Endothelial cell of umbilical vein (primary cell): Measurements from ENCODE around the gene CA6. TPM values are rescaled to one million over a fixed set of nuclear protein-coding genes. Genes with fewer than 3 reads are reported as not detected.

Experiments
- BruUV-seq: library from RNA; stranded (reverse); fragments of 400-500 nt; replicated peaks from 2 replicates; lab custom pipeline; 2021; lab: Mats Ljungman, UMichigan
- CTCF ChIA-PET: fragments of 300-600, 350-600 bp; sonication (Branson Sonifier 250); formaldehyde crosslinking; loops from one replicate; lab custom pipeline; 2021; ENCODE audit warnings: antibody characterized with exemption, inconsistent platforms; lab: Charles Lee
- POLR2A ChIA-PET: fragments of 300-600, 350-600 bp; sonication (Branson Sonifier 250); formaldehyde crosslinking; loops from one replicate; lab custom pipeline; 2021; ENCODE audit warnings: antibody characterized with exemption, inconsistent platforms; lab: Charles Lee
- DNase-seq: peaks from one replicate; pipeline ENCODE4 v3.0.0-alpha.2; 2011; ENCODE audit warnings: low read depth, low spot score
- FAIRE-seq: peaks from 2 replicates; lab custom pipeline; 2011; peaks lifted over from hg19 to GRCh38; lab: Jason Lieb, UNC
- H2AFZ ChIP-seq: 2 replicates; pipeline ENCODE4 v1.6.0; 2012; ENCODE audit warnings: low read depth, low read length, control low read depth, inconsistent platforms
- H3K27ac ChIP-seq: 2 replicates; pipeline ENCODE4 v1.5.1; 2011; ENCODE audit warnings: low read depth, mild to moderate bottlenecking, control low read depth, low read length, moderate library complexity; ENCODE audit not compliant: insufficient read depth
- H3K27me3 ChIP-seq, 2 experiments: 2 replicates each; pipeline versions ENCODE4 v1.6.0 to v1.6.1; 2011; ENCODE audit warnings: low read length in 2 of 2, mixed read lengths in 1 of 2; ENCODE audit not compliant: control insufficient read depth in 2 of 2, insufficient read depth in 2 of 2
- H3K36me3 ChIP-seq, 2 experiments: 2 replicates in 1 of 2; 3 replicates in 1 of 2; pipeline ENCODE4 v1.5.1; 2011; ENCODE audit warnings: low read length in 2 of 2, mild to moderate bottlenecking in 1 of 2, moderate library complexity in 1 of 2; ENCODE audit not compliant: control insufficient read depth in 2 of 2, insufficient read depth in 2 of 2; ENCODE audit errors: extremely low read depth in 1 of 2
- H3K4me1 ChIP-seq: 3 replicates; pipeline ENCODE4 v1.5.1; 2011; ENCODE audit warnings: mild to moderate bottlenecking, low read length; ENCODE audit not compliant: control insufficient read depth, insufficient read depth; ENCODE audit errors: extremely low read depth
- H3K4me2 ChIP-seq: 2 replicates; pipeline ENCODE4 v1.6.1; 2011; ENCODE audit warnings: low read length, control low read depth, mixed read lengths; ENCODE audit not compliant: insufficient read depth
- H3K4me3 ChIP-seq, 3 experiments: fragments of 200-600 bp in 1 of 3; sonication (generic), shearing (Covaris generic) in 1 of 3; replicated peaks in 1 of 3; 2 replicates each; pipeline ENCODE4 v1.5.1; 2011 to 2016; ENCODE audit warnings: control low read depth in 3 of 3, low read length in 3 of 3, mild to moderate bottlenecking in 2 of 3, inconsistent platforms in 1 of 3, low read depth in 1 of 3, moderate library complexity in 1 of 3; ENCODE audit not compliant: insufficient read depth in 1 of 3
- H3K79me2 ChIP-seq: 2 replicates; pipeline ENCODE4 v1.6.0; 2012; ENCODE audit warnings: low read length, inconsistent platforms; ENCODE audit not compliant: control insufficient read depth, insufficient read depth
- H3K9ac ChIP-seq: replicated peaks from 2 replicates; pipeline ENCODE3; 2011; ENCODE audit warnings: low read length, control low read depth; ENCODE audit not compliant: insufficient read depth; ENCODE audit errors: extremely low read depth
- H3K9me1 ChIP-seq: replicated peaks from 3 replicates; pipeline ENCODE4 v1.6.0; 2011; ENCODE audit warnings: mild to moderate bottlenecking, low read length; ENCODE audit not compliant: control insufficient read depth, insufficient read depth; ENCODE audit errors: extremely low read depth
- H3K9me3 ChIP-seq: replicated peaks from 2 replicates; pipeline ENCODE4 v1.5.1; 2012; ENCODE audit warnings: low read length, inconsistent platforms; ENCODE audit not compliant: control insufficient read depth, insufficient read depth
- H4K20me1 ChIP-seq: replicated peaks from 2 replicates; pipeline ENCODE3; 2011; ENCODE audit warnings: mild to moderate bottlenecking, low read length; ENCODE audit not compliant: control insufficient read depth, insufficient read depth; ENCODE audit errors: extremely low read depth
- EZH2 ChIP-seq: IDR thresholded peaks from 2 replicates; pipeline ENCODE4 v1.6.1; 2012; ENCODE audit warnings: borderline replicate concordance, low read depth, mild to moderate bottlenecking, moderate library complexity, low read length, inconsistent platforms; ENCODE audit not compliant: severe bottlenecking
- FOS ChIP-seq: IDR thresholded peaks from 2 replicates; pipeline ENCODE4 v1.6.1; 2011; ENCODE audit warnings: mild to moderate bottlenecking, low read length, moderate library complexity, borderline replicate concordance; ENCODE audit not compliant: insufficient read depth
- GATA2 ChIP-seq: IDR thresholded peaks from 2 replicates; pipeline ENCODE4 v1.7.0; 2011; ENCODE audit warnings: low read depth, mild to moderate bottlenecking, moderate library complexity, mixed read lengths, low read length; ENCODE audit not compliant: insufficient read length, insufficient read depth
- JUN ChIP-seq: IDR thresholded peaks from 2 replicates; pipeline ENCODE4 v1.6.1; 2011; ENCODE audit warnings: borderline replicate concordance, low read depth; ENCODE audit not compliant: insufficient read length, insufficient read depth
- MYC ChIP-seq: IDR thresholded peaks from one replicate; pipeline ENCODE4 v1.6.1; 2011; ENCODE audit warnings: mild to moderate bottlenecking, low read depth, low read length
- dilution Hi-C: fragments of 300-500 bp; cut with MboI; formaldehyde crosslinking; loops from one replicate; pipeline ENCODE4 v1.15.0; 2019; ENCODE audit warnings: low sequenced_read_pairs; ENCODE audit not compliant: extremely low pct_ligation_motif_present
- intact Hi-C: fragments of 100-400 bp; cut with micrococcal nuclease; formaldehyde crosslinking; loops from one replicate; pipeline ENCODE4 v1.10.0; 2022
- polyA plus RNA-seq, 4 experiments: library from polyadenylated mRNA; depleted of rRNA in 3 of 4; stranded (reverse) in 3 of 4; unstranded in 1 of 4; fragments of >200 nt; gene quantifications; 2 replicates each; pipeline versions ENCODE4 v1.2.1 to v1.2.3, GENCODE V29; 2011 to 2012; ENCODE audit warnings: missing spikeins in 1 of 4
- total RNA-seq: library from RNA; stranded (reverse); gene quantifications from 2 replicates; pipeline ENCODE4 v1.2.3, GENCODE V29; 2021
- TF ChIP-seq, protein P1 (sequence below), 2 donors: IDR thresholded peaks; 1 replicate in 1 of 2; 2 replicates in 1 of 2; pipeline ENCODE4 v1.5.1; 2011; ENCODE audit warnings: low read length in 2 of 2, mild to moderate bottlenecking in 2 of 2, moderate library complexity in 2 of 2, control low read depth in 1 of 2, inconsistent platforms in 1 of 2, low read depth in 1 of 2; ENCODE audit not compliant: insufficient read depth in 1 of 2; ENCODE audit errors: extremely low read depth in 1 of 2

Gene CA6
- total and polyA plus RNA-seq, 2 donors (not counting 3 experiments of a cell fraction or from before 2014, with no cell fraction given): not detected

GRCh38 chr1:9005395-9005708 lies 59.7 kb downstream of the CA6 start:
- CTCF ChIA-PET: interaction anchor here (0.7 to 3.7 kb wide), 67 partner anchors 9 to 302 kb away, joined by 3 to 371 read pairs (median 8); partner anchors contain the start of genes H6PD and SLC2A7
- Histone ChIP-seq H3K4me2 (no peak overlapping the region), H4K20me1 (no peaks in the 10 kb centered on the region), H3K27me3 (peaks cover 0 to 4% of the 10 kb centered on the region in 2 experiments), H3K27ac (no peak overlapping the region), H3K36me3 (no peaks in the 10 kb centered on the region), H2AFZ (no peak overlapping the region), H3K4me3 (no peak overlapping the region), H3K4me1 (no peaks in the 10 kb centered on the region), H3K9ac (no peak overlapping the region), H3K9me3 (no peaks in the 10 kb centered on the region), H3K79me2 (no peaks in the 10 kb centered on the region), H3K9me1 (no peaks in the 10 kb centered on the region)
- no peak for TF ChIP-seq GATA2
- TF ChIP-seq FOS: no peak
- TF ChIP-seq, protein P1, sequence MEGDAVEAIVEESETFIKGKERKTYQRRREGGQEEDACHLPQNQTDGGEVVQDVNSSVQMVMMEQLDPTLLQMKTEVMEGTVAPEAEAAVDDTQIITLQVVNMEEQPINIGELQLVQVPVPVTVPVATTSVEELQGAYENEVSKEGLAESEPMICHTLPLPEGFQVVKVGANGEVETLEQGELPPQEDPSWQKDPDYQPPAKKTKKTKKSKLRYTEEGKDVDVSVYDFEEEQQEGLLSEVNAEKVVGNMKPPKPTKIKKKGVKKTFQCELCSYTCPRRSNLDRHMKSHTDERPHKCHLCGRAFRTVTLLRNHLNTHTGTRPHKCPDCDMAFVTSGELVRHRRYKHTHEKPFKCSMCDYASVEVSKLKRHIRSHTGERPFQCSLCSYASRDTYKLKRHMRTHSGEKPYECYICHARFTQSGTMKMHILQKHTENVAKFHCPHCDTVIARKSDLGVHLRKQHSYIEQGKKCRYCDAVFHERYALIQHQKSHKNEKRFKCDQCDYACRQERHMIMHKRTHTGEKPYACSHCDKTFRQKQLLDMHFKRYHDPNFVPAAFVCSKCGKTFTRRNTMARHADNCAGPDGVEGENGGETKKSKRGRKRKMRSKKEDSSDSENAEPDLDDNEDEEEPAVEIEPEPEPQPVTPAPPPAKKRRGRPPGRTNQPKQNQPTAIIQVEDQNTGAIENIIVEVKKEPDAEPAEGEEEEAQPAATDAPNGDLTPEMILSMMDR (IDR thresholded peaks at IDR 0.05; ENCODE audit: extremely low read depth in 1 of 2, insufficient read depth in 1 of 2, low read depth in 1 of 2, low read length in 2 of 2): no peak
- TF ChIP-seq JUN: no peak
- TF ChIP-seq MYC: no peak
- no peak for TF ChIP-seq EZH2
- DNase-seq (no peak), FAIRE-seq (no peak)
- BruUV-seq: no TSS peak
- intact Hi-C loops: loop anchor here (1.0 to 10.0 kb wide), 6 partner anchors 17 to 189 kb away; no protein-coding TSS in a partner anchor
- dilution Hi-C loops: no loop called here
- POLR2A ChIA-PET: interaction anchor here (1.1 kb wide), 1 partner anchor 64 kb away, joined by 3 read pairs; no protein-coding TSS in a partner anchor
